Neural cell (in vitro differentiated cells): ENCODE data around the gene NCKAP5. TPM values are rescaled to one million over a fixed set of nuclear protein-coding genes. Genes with fewer than 3 reads are reported as not detected.

Experiments
- H2AFZ ChIP-seq: fragments of 200-600, 300-800 bp; sonication (generic), shearing (Covaris generic); 2 replicates; pipeline ENCODE4 v1.6.0; 2014; ENCODE audit warnings: low read depth, mild to moderate bottlenecking, antibody characterized with exemption, low read length, moderate library complexity
- H3F3A ChIP-seq: fragments of 200-600 bp; shearing (Covaris generic); 2 replicates; pipeline ENCODE4 v1.6.1; 2016; ENCODE audit warnings: mild to moderate bottlenecking, moderate library complexity, mixed read lengths, antibody characterized with exemption, low read length; ENCODE audit not compliant: insufficient read depth, poor library complexity, severe bottlenecking
- H3K27ac ChIP-seq: fragments of 200-600, 300-800 bp; sonication (generic), shearing (Covaris generic); 2 replicates; pipeline ENCODE4 v1.5.1; 2014; ENCODE audit warnings: mild to moderate bottlenecking, low read length, moderate library complexity
- H3K27me3 ChIP-seq: fragments of 300-800, 200-600 bp; sonication (generic), shearing (Covaris generic); 2 replicates; pipeline ENCODE4 v1.6.0; 2014; ENCODE audit warnings: mild to moderate bottlenecking, low read depth, low read length, moderate library complexity; ENCODE audit not compliant: insufficient read depth
- H3K36me3 ChIP-seq: fragments of 300-800, 200-600 bp; sonication (generic), shearing (Covaris generic); 2 replicates; pipeline ENCODE4 v1.5.1; 2014; ENCODE audit warnings: mild to moderate bottlenecking, antibody characterized with exemption, low read length, moderate library complexity; ENCODE audit not compliant: insufficient read depth
- H3K4me2 ChIP-seq: fragments of 300-800, 200-600 bp; sonication (generic), shearing (Covaris generic); 2 replicates; pipeline ENCODE4 v1.6.0; 2014; ENCODE audit warnings: mild to moderate bottlenecking, low read length
- H3K4me3 ChIP-seq: fragments of 300-800, 200-600 bp; sonication (generic), shearing (Covaris generic); 2 replicates; pipeline ENCODE4 v1.5.1; 2014; ENCODE audit warnings: mild to moderate bottlenecking, low read length, moderate library complexity
- H3K79me2 ChIP-seq: fragments of 200-600 bp; shearing (Covaris generic); replicated peaks from 2 replicates; pipeline ENCODE4 v1.6.0; 2014; ENCODE audit warnings: mild to moderate bottlenecking, low read length, moderate library complexity; ENCODE audit not compliant: insufficient read depth
- H3K9ac ChIP-seq: fragments of 300-800, 200-600 bp; sonication (generic), shearing (Covaris generic); 2 replicates; pipeline ENCODE4 v1.6.1; 2016; ENCODE audit warnings: mild to moderate bottlenecking, low read length, mixed read lengths
- H3K9me2 ChIP-seq: fragments of 200-600 bp; shearing (Covaris generic); 2 replicates; pipeline ENCODE4 v1.6.1; 2016; ENCODE audit warnings: mild to moderate bottlenecking, low read length, mixed read lengths; ENCODE audit not compliant: insufficient read depth
- H3K9me3 ChIP-seq: fragments of 200-600, 300-800 bp; sonication (generic), shearing (Covaris generic); 2 replicates; pipeline ENCODE4 v1.6.1; 2016; ENCODE audit warnings: mild to moderate bottlenecking, mixed run types, low read length, moderate library complexity, mixed read lengths
- H4K20me1 ChIP-seq: fragments of 200-600 bp; shearing (Covaris generic); 2 replicates; pipeline ENCODE4 v1.6.1; 2016; ENCODE audit warnings: mild to moderate bottlenecking, mixed run types; ENCODE audit not compliant: insufficient read depth
- EP300 ChIP-seq: fragments of 450-650 bp; conservative IDR thresholded peaks from 2 replicates; pipeline ENCODE4 v1.6.1; 2014; ENCODE audit warnings: antibody characterized with exemption, mild to moderate bottlenecking, moderate library complexity; ENCODE audit not compliant: poor library complexity, severe bottlenecking
- EZH2 ChIP-seq: fragments of 200-600, 300-800 bp; shearing (Covaris generic), sonication (generic); IDR thresholded peaks from 2 replicates; pipeline ENCODE4 v1.6.1; 2014; ENCODE audit warnings: antibody characterized with exemption, low read length, borderline replicate concordance, mild to moderate bottlenecking; ENCODE audit not compliant: insufficient read depth, poor library complexity, severe bottlenecking
- MXI1 ChIP-seq: fragments of 450-650 bp; conservative IDR thresholded peaks from 2 replicates; pipeline ENCODE4 v1.6.1; 2014; ENCODE audit warnings: antibody characterized with exemption, mild to moderate bottlenecking; ENCODE audit not compliant: poor library complexity, severe bottlenecking
- POLR2AphosphoS5 ChIP-seq: IDR thresholded peaks from 2 replicates; pipeline ENCODE4 v1.6.1; 2012
- RAD21 ChIP-seq: fragments of 450-650 bp; conservative IDR thresholded peaks from 2 replicates; pipeline ENCODE4 v1.6.1; 2014; ENCODE audit warnings: antibody characterized with exemption, mild to moderate bottlenecking, moderate library complexity
- REST ChIP-seq: IDR thresholded peaks from 2 replicates; pipeline ENCODE4 v1.6.1; 2012; ENCODE audit warnings: borderline replicate concordance
- SMC3 ChIP-seq: fragments of 450-650 bp; conservative IDR thresholded peaks from 2 replicates; pipeline ENCODE4 v1.6.1; 2014; ENCODE audit warnings: antibody characterized with exemption, mild to moderate bottlenecking, moderate library complexity; ENCODE audit not compliant: poor library complexity
- TAF1 ChIP-seq: IDR thresholded peaks from 2 replicates; pipeline ENCODE4 v1.6.1; 2012; ENCODE audit warnings: low read depth
- polyA plus RNA-seq: library from polyadenylated mRNA; depleted of rRNA; stranded (reverse); fragments of >200 nt; gene quantifications from 2 replicates; pipeline ENCODE4 v1.2.3, GENCODE V29; 2014
- TF ChIP-seq, protein P1 (sequence below): fragments of 450-650 bp; IDR thresholded peaks from 2 replicates; pipeline ENCODE4 v1.5.1; 2014; ENCODE audit warnings: antibody characterized with exemption, mild to moderate bottlenecking, moderate library complexity; ENCODE audit not compliant: poor library complexity, severe bottlenecking

The NCKAP5 gene
- polyA plus RNA-seq, 1 donor from 2014 or later, result 2.4 TPM

DNA sequence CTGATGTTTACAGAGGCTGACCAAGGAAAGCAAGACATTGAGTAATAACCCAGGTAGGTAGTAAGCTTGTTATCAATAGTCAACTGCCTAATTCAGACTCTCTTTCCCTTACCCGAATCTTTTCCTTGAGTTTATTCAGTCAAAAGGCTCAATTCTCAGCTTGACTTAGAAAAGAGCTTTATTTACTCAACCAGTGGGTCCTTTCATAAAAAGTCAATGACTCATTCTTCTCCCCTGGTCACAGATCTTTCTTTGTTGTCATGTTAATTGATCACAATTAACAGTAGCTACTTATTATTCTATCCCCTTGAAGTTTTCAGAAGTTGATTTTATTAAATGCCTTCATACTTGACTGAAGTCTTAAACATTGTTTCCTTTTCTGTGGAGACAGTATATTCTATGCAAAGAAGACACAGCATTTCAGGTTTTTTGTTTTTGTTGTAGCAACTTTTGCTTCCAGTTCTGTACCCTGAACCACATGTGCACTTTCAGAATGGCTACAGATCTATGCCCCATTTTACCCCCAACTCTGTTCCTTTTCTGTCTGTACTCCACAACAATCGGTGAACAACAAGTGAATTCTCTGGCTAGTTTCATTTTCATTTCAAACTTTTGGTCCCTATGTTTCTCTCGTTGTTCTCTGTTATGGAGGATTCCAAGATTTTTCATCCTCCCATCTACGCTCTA, 428.3 kb downstream of the NCKAP5 start:
- Histone ChIP-seq H3K4me3 (no peak overlapping the region), H3F3A (no peaks in the 10 kb centered on the region), H3K9me3 (no peaks in the 10 kb centered on the region), H3K9me2 (no peaks in the 10 kb centered on the region), H3K27me3 (no peaks in the 10 kb centered on the region), H3K27ac (no peak overlapping the region), H3K79me2 (no peaks in the 10 kb centered on the region), H3K36me3 (no peaks in the 10 kb centered on the region), H3K4me2 (no peak overlapping the region), H4K20me1 (no peaks in the 10 kb centered on the region), H2AFZ (no peak overlapping the region), H3K9ac (no peak overlapping the region)
- TF ChIP-seq EP300 (no peak), EZH2 (no peak), TAF1 (no peak), RAD21 (no peak), SMC3 (no peak), MXI1 (no peak), REST (no peak), POLR2AphosphoS5 (no peak)
- TF ChIP-seq, protein P1, sequence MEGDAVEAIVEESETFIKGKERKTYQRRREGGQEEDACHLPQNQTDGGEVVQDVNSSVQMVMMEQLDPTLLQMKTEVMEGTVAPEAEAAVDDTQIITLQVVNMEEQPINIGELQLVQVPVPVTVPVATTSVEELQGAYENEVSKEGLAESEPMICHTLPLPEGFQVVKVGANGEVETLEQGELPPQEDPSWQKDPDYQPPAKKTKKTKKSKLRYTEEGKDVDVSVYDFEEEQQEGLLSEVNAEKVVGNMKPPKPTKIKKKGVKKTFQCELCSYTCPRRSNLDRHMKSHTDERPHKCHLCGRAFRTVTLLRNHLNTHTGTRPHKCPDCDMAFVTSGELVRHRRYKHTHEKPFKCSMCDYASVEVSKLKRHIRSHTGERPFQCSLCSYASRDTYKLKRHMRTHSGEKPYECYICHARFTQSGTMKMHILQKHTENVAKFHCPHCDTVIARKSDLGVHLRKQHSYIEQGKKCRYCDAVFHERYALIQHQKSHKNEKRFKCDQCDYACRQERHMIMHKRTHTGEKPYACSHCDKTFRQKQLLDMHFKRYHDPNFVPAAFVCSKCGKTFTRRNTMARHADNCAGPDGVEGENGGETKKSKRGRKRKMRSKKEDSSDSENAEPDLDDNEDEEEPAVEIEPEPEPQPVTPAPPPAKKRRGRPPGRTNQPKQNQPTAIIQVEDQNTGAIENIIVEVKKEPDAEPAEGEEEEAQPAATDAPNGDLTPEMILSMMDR, result no peak

DNA sequence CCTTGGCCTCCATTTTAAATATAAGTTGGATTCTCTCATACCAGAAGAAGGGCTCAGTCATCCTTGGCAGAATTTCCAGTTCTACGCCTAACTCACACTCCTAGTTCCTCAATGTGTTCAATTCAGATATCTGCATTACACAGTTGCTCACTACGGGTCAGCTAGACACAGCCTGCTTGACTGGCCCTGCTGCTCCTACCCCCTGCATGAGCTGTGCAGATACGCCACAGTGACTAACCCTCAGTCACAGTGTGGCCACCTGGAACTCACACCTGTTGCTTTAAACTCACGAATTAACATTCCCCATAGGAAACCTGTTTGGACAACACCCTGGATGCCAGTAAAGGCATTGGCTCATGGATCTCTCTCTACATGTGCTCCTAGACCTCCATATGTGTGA, 429.6 kb downstream of the NCKAP5 start:
- Histone ChIP-seq H3K9me3 (no peaks in the 10 kb centered on the region), H3K79me2 (no peaks in the 10 kb centered on the region), H3K4me2 (no peak overlapping the region), H3K4me3 (no peak overlapping the region), H3K9me2 (no peaks in the 10 kb centered on the region), H4K20me1 (no peaks in the 10 kb centered on the region), H2AFZ (no peak overlapping the region), H3K27ac (no peak overlapping the region), H3K36me3 (no peaks in the 10 kb centered on the region), H3F3A (no peaks in the 10 kb centered on the region), H3K27me3 (no peaks in the 10 kb centered on the region), H3K9ac (no peak overlapping the region)
- no peak for TF ChIP-seq REST
- TF ChIP-seq EP300, result no peak
- TF ChIP-seq RAD21, result no peak
- no peak for TF ChIP-seq POLR2AphosphoS5
